Breast epithelium (tissue), 3 donors: ENCODE measurements around the gene FSTL4.

ENCODE experiments used
- CTCF ChIP-seq, 3 donors: fragments of 450-650 bp; IDR thresholded peaks; one replicate each; pipeline ENCODE4 v1.5.1; 2016 to 2017; ENCODE audit warnings: antibody characterized with exemption in 3 of 3, mild to moderate bottlenecking in 3 of 3, moderate library complexity in 3 of 3
- POLR2A ChIP-seq: fragments of 450-650 bp; IDR thresholded peaks from one replicate; pipeline ENCODE4 v1.6.1; 2016; ENCODE audit warnings: antibody characterized with exemption, mild to moderate bottlenecking, moderate library complexity

GRCh38 chr5:133179405-133179804, 432.9 kb downstream of the FSTL4 start:
- TF ChIP-seq POLR2A: no peak
- no peak for TF ChIP-seq CTCF (IDR thresholded peaks at IDR 0.05)
